Cardiac septum (tissue), 1 donor: ENCODE data around the gene UBE2D1. TPM values are rescaled to one million over a fixed set of nuclear protein-coding genes. Genes with fewer than 3 reads are reported as not detected.

Experiments
- DNase-seq: peaks from one replicate; pipeline ENCODE4 v3.0.0-alpha.2; 2020; ENCODE audit warnings: low spot score
- intact Hi-C: fragments of 100-400 bp; cut with DNase I; formaldehyde crosslinking; loops from one replicate; pipeline ENCODE4 v1.14.0; 2022
- long read RNA-seq: library from polyadenylated mRNA; unstranded; transcript quantifications from one replicate; pipeline ENCODE4 v2.0.0, GENCODE V29; 2021
- total RNA-seq: library from RNA; stranded (reverse); fragmentation: NEBNext Ultra II Directional; extraction: Animal tissue kit (Norgen Biotek cat#: 25700); gene quantifications from one replicate; pipeline ENCODE4 v1.2.1, GENCODE V29; 2021
- donor health status: DM: no; HTN: no; CAD: no.

The UBE2D1 gene
- total RNA-seq, result 34.7 TPM
- long read RNA-seq, transcript UBE2D1-201 (7 exons, 2,659 nt), result major isoform, 48 of 60 reads
- long read RNA-seq, transcript UBE2D1-204 (6 exons, 2,621 nt), result minor isoform, 8 of 60 reads
- long read RNA-seq, partial matches to known transcripts, result 0 of 60 reads
- long read RNA-seq, other reads (novel, unspliced or antisense), result 2 of 60 reads

DNA sequence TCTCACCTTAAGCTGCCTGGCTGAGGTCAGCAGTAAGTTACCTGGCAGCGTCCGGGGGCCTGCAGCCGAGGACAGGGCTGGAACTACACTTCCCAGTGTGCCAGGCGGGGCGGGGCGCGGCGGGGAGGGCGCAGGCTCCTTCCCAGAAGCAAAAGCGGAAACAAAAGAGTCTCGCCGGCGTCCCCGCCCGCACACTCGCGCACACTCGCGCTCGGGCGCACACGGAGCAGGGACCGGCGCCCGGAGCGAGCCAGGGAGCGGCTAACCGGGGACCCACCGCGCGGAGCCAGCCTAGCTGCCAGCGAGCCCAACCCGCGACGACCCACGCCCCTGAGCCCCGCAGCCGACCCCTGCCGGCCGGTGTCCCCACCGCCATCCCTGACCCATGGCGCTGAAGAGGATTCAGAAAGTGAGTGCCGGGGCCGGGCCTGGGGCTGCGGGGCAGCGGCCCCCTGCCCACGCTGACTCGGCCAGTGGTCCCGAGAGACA is at the start of gene UBE2D1:
TSS of gene UBE2D1 (plus strand) at position 190 of the 489 bp plus-strand sequence. CDS start at position 386, 196 bp downstream.
- intact Hi-C loops, result loop anchor here (1.0 to 2.0 kb wide), 2 partner anchors 50 to 68 kb away; partner anchors contain the start of genes IPMK and TFAM
- DNase-seq, result peak; percentile 97

DNA sequence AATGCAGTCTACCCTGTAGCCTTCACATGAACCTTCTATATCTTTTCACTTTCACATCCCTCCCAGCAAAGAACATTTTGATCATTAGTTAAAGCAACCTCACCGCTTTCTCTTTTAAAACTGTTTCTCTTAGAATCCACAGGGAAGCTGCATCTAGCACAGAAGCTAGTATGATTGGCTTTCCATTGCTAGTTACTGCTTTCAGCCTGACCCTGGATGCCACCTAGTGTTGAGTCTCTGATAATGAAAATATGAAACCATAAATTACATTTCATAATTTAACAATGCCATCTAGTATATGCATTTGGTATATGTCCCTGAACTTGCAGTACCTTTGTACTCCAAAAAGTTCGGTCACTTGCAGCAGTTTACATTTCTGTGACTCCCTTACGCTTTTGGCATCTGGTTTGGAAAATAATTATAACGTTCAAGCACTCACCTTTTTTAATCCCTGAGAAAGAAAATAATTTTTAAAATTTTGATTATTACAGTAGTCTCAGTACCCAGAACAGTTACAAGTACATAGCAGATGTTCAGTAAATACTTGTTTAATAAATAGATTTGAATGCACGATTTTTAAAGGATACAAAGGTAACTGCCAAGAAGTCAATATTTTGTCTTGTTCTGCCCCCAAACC is 43.1 kb upstream of the UBE2D1 start:
- intact Hi-C loops, result loop anchor here (2.0 kb wide), 1 partner anchor 115 kb away; no protein-coding TSS in a partner anchor
- no peak for DNase-seq

DNA sequence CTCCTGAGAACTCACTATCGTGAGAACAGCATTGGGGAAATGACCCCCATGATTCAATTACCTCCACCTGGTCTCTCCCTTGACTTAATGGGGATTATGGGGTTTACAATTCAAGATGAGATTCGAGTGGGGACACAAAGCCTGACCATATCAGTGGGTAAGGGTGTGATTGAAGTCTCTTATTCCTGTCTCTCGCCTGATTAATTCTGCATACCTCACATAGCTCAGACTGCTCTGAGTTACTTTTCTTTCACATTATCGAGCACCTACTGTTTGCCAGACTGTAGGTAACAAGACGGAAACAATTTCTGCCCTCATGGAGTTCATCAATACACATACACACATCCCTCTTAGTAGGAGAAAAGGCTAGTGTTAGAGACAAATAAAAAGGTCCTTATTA is 40.8 kb upstream of the UBE2D1 start:
- intact Hi-C loops, result no loop called here
- DNase-seq, result no peak

DNA sequence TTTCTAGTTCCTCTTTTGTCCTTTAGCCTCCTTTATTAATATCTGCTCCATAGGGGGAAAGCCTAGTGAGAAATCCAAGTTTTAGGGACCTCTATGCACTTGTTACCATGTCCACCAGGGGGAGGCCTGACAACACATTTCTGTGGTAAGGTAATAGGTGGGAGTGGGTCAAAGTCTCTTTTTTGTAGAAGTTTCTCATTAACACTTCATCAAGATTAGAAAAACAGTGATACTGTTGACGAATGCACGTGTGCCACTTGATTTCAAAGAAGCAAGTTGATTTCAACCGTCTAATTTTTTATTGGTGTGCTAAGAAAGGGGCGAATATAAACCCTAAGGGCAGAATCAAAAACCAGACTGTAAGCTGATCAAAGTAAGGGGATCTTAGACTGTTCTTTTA is 35.2 kb upstream of the UBE2D1 start:
- intact Hi-C loops, result no loop called here
- peak; percentile 77 for DNase-seq

DNA sequence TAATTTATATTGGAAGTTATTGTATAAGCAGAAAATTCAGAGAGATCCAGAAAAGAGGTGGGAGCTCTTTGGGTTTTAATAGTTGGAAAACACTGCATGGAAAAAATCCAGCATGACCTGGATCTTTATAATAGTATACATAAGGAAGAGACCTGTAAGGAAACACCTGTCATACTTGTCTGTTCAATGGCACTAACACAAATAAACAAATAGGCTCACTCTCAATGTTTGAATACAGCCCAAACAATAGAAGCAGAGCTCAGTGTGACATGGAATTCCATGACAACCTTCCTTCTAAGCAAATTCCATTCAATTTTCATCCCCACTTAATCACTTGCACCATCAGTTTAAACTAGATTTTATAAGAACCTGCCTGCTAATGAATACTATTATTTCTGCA is 34.1 kb upstream of the UBE2D1 start:
- DNase-seq, result no peak
- intact Hi-C loops, result loop anchor here (5.0 kb wide), 1 partner anchor 82 kb away; no protein-coding TSS in a partner anchor

DNA sequence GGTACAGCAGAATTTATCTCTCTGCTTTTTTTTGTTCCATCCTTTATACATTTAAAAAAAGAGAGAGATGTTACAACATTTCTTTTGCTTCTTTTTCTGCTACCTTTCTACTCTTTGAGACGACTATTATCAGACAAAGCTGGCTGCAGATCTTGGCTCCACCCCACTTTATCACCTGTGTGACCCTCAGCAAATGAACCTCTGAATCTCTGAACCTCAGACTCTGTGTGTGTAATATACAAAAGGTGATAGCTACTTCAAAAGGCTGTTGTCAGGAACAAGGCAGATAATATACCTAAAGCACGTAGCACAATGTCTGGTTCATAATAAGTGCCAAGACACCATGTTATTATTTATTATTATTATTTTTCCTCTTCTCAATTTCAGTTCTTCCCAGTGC is 32.6 kb upstream of the UBE2D1 start:
- intact Hi-C loops, result loop anchor here (5.0 kb wide), 1 partner anchor 80 kb away; no protein-coding TSS in a partner anchor
- no peak for DNase-seq

DNA sequence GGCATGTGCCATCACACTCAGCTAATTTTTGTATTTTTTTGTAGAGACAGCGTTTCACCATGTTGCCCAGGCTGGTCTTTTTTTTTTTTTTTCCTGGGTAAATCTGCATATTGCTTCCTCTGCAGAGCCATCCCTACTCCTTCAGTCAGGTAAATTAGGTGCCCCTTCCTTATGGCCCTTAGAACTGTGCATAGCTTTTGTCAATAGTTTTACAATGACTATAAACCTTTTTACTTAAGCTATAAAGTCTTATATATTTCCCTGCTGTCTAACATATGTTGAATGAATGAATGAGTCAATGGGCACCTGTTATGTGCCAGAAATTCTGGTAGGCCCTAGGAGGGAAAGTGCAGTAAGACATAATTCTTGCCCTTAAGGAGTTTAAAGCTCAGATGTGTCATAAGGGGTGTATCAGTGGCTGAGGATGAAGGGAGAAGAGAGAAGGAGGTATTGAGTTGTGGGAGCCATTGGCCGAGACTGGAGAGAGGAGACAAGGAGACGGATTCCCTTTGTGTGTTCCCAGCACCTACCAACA is 30.6 kb upstream of the UBE2D1 start:
- DNase-seq, result no peak
- intact Hi-C loops, result loop anchor here (5.0 kb wide), 1 partner anchor 78 kb away; no protein-coding TSS in a partner anchor

DNA sequence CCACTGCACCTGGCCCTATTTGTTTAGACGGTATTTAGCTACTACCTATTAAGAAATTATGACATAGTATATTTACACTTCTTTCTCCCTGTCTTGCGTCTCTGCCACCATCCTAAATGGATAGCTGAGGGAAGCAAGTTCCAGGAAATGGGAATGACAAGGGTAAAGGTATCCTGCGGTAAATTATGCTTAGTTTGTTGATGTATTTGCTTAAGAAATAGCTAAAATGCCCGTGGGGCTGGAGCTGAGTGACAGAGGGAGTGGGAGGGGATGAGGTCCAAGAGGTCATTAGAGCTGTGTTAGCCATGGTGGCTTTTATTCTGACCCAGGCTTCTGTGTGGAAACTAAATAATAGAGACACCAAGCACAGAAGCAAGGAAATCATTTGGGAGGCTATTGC is 29.0 kb upstream of the UBE2D1 start:
- no peak for DNase-seq
- intact Hi-C loops, result no loop called here

DNA sequence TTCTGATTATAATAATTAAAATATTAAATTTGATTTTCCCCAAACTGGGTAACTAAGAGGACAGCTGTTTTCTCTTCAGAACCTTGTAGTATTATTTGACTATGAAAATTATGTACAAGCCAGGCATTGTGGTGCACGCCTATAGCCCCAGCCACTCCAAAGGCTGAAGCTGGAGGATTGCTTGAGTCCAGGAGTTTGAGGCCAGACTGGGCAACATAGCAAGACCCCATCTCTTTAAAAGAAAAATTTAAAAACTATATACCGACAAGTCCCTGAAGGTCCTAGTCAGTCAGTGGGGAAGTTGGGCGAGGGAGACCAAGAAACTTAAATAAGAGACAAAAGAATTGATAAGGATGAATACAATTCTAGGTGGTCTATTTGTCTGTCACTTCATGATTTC is 27.1 kb upstream of the UBE2D1 start:
- DNase-seq, result no peak
- intact Hi-C loops, result no loop called here

DNA sequence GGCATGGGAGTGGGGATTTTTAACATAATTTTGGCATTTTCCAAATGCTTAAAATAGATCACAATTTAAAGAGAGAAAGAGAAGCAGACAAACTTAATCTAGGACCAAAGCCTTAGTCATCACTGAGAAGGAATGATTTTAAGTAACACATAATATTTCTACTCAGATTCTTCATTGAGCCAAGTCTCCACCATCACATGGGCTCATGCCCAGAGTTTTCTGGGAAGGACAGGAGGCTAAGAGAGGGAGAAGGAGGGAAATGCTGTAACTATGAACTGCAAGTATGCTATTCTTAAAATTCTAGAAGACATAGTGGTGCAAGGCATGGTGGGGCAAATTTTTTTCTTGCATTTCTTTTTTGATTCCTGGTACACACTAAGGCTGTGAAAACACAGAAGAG is 23.8 kb upstream of the UBE2D1 start:
- DNase-seq, result no peak
- intact Hi-C loops, result no loop called here

DNA sequence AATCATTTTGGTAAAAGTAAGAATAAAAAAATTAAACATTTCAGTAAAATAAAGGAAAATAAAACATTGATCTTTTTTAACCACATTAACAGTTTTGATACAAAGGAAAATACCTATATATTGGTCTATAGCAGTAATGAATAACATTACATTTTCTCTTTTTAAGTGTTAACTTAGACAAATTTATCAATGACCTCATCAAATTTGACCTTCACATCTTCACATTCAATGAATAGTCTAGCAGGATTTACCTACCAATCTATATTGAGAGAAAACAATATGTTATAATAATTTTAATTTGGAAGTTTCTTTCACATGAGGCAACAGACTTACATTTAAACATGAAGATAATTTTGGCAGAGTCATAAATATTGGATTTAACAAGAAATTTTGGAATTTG is 17.9 kb upstream of the UBE2D1 start:
- intact Hi-C loops, result no loop called here
- no peak for DNase-seq

DNA sequence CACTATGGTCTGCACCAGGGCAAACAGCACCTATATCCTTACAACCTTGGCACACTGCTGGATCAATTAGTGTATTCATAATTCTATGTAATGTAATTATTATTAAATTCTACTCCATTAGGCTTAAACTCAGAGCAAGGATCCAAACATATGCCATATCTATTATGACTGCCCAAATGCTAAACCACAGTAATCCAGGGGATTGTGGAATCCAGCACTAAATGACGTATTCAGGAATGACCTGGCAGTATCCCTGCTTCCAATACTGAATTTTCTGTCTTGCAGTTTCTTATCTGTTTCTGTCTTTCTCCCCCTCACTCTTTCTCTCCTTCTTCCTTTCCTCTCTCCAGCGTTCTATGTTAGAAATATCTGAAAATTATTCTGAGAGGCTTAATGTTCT is 16.5 kb upstream of the UBE2D1 start:
- intact Hi-C loops, result no loop called here

DNA sequence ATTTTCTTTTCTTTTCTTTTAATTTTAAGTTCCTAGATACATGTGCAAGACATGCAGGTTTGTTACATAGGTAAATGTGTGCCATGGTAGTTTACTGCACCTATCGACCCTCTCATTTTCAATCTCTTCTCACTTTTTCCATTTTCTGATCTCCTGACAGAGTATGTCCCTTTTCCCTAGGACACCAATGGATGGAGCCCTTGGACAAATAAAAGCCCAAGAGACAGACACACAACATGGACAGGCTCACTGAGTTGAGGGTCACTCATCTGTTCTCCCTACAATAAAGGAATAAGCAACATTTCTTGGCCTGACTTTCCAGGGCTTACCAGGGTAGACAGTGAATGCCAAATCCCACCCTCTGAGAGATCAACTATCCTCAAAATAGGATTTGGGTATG is 15.2 kb upstream of the UBE2D1 start:
- intact Hi-C loops, result no loop called here
- DNase-seq, result no peak

More for the DNA sequence above, 16.5 kb upstream of the UBE2D1 start:
- DNase-seq, result no peak

DNA sequence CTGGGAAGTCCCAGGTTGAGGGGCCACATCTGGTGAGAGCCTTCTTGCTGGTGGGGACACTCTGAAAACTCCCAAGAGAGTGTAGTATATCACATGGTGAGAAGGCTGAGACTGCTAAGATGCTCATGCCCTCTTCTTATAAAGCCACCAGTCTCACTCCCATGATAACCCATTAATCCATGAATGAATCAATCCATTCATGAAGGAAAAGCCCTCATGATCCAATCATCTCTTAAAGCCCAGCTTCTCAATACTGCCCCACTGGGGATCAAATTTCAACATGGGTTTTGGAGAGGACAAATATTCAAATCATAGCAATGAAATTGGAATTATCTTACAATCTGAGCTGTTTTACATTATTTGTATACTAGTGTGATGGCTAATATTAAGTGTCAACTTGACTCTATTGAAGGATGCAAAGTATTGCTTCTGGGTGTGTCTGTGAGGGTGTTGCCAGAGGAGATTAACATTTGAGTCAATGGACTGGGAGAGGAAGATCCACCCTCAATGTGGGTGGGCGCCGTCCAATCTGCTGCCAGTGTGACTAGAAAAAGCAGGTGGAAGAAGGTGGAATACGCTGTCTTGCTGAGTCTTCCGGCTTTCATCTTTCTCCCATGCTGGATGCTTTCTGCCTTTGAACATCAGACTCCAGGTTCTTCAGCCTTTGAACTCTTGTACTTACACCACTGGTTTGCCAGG is 14.3 kb upstream of the UBE2D1 start:
- intact Hi-C loops, result no loop called here
- DNase-seq, result no peak

DNA sequence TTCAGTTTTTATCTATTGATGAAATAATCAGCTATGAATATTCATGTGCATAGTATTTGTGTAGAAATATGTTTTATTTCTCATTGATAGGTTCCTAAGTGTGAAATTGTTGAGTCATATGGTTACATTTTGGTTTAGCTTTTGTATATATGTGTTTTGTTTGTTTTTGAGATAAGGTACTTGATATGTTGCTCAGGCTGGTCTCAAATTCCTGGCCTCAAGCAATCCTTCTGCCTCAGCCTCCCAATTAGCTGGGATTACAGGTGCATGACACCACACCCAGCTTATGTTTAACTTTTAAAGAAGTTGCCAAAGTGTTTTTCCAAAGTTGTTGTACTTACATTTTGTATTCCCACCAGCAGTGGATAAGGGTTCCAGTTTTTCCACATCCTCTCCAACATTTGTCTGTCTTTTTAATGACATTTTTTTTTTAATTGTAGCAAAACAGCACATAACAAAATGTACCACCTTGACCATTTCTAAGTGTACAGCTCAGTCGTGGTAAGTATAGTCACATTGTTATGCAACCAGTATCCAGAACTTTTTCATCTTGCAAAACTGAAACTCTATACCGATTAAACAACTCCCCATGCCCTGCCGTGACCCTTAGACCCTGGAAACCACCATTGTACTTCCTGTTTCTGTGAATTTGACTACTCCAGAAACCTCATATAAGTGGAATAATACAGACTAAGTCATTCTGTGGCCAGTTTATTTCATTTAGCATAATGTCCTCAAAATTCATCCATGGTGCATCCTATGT is 12.6 kb upstream of the UBE2D1 start:
- intact Hi-C loops, result no loop called here
- no peak for DNase-seq

DNA sequence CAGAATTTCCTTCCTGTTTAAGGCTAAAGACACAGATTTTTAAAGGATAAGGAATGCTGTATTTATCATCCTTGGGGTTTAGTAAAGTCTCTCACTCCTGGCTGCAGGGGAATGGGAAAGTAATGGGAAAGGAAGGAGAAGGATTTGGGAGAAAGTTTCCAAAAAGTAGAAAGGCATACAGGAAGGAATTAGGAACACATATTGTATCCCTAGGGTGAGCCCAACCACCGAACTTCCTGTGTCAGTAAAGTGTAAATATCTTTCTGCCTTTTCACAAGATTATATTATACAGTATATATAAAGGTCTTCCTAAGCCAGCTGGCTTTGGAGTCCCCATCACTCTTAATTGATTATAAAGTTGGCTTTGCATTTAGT is 12.0 kb upstream of the UBE2D1 start:
- DNase-seq, result no peak
- intact Hi-C loops, result no loop called here

DNA sequence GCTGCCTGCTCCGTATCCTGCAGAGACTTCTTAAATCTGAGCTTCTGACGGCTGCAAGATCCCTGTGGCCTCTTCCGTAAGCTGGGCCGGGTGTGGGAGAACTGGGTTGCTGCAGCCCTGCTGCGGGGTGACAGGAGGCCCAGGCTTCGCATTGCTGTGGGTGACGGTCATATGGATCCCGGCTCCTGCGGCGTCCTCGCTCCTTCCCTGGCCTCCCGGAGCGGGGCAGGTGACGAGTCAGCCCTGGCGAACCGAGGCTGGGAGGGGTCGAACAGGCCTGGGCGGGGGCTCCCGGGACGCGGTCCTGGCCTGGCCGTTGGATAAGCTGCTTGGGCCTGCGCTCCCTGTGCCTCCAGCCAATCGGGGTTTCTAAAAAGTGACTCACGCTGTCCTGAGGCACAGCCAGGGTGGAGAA is 7.8 kb upstream of the UBE2D1 start:
- DNase-seq, result no peak
- intact Hi-C loops, result no loop called here

DNA sequence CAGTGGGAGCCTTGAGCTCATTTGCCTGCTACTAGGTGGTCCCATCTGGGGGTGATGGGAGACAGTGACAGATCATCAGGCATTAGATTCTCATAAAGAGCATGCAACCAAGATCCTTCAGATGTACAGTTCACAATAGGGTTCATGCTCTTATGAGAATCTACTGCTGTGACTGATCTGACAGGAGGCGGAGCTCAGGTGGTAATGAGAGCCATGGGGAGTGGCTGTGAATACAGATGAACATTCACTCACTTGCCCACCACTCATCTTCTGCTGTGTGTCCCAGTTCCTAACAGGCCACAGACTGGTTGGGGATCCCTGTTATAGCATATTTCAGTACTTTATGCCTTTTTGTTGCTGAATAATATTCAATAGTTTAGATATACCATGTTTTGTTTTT is 6.6 kb upstream of the UBE2D1 start:
- no peak for DNase-seq
- intact Hi-C loops, result no loop called here

DNA sequence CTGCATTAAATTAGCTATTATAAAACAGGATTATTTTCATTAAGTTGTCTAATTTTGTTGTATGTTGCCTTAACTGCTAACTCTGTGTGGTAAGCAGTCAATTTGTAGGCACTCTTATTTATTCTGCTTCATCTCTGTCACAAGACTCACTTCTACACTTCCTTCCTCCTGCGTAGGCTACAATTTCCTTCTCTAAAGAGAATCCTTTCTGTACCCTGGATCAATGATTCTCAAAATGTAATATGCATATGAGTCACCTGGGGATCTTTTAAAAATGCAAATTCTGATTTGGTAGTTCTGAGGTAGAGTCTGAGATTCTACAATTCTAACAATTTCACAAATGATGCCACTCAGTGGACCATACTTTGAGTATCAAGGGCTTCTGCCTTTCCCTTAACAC is 4.4 kb upstream of the UBE2D1 start:
- DNase-seq, result no peak
- intact Hi-C loops, result no loop called here

DNA sequence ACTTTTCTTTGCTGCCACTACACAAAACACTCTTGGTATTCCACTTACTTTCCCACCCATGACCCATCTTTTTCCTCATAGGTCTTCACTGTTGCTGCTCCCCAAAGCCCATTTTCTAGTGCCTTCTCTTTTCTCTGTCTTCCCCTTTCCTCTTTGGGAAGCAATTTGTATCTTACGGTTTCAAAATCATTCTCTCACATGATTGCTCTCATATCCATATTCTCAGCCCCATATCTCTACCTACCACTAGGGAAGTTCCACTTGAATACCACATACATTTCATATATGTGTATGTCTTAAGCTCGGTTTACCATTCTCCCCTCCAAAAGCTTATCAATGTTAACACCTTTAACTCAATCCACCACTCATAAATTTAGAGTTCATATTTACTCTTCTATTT is 3.2 kb upstream of the UBE2D1 start:
- no peak for DNase-seq
- intact Hi-C loops, result no loop called here
